ENCODE results near the gene DBNL. TPM values are rescaled to one million over a fixed set of nuclear protein-coding genes. Genes with fewer than 3 reads are reported as not detected.

The DBNL gene
- total and polyA plus RNA-seq, 2 donors (not counting 1 experiment from before 2014, with no cell fraction given): 335 to 386 TPM

- H3K9me3 Mint-ChIP-seq (ENCODE audit: insufficient read depth): no peaks in the 10 kb centered on the region
- Histone ChIP-seq H3K27ac (ENCODE audit: low read length in 2 of 2) (no peak overlapping the region), H2AFZ (ENCODE audit: insufficient read depth, low read depth, low read length, poor library complexity, severe bottlenecking) (no peak overlapping the region), H3K4me1 (ENCODE audit: control insufficient read depth in 2 of 2, insufficient read depth in 2 of 2, low read length in 2 of 2) (peaks cover 54 to 74% of the 10 kb centered on the region in 2 donors), H3K4me2 (replicated peaks; ENCODE audit: low read depth, low read length, poor library complexity, severe bottlenecking) (no peak overlapping the region), H3K9me3 (ENCODE audit: control extremely low read depth in 1 of 3, control insufficient read depth in 2 of 3, insufficient read depth in 1 of 3, low read length in 2 of 3) (no peaks in the 10 kb centered on the region), H4K20me1 (ENCODE audit: control insufficient read depth, insufficient read depth, low read length, poor library complexity, severe bottlenecking) (peaks cover 39% of the 10 kb centered on the region), H3K79me2 (ENCODE audit: control insufficient read depth, insufficient read depth, low read length) (peaks cover 27% of the 10 kb centered on the region), H3K27me3 (replicated peaks in 1 of 4; ENCODE audit: control extremely low read depth in 1 of 4, control insufficient read depth in 3 of 4, insufficient read depth in 4 of 4, low read length in 3 of 4) (no peaks in the 10 kb centered on the region), H3K4me3 (ENCODE audit: control extremely low read depth in 1 of 5, extremely low read depth in 1 of 5, insufficient read depth in 1 of 5, low read depth in 2 of 5, low read length in 4 of 5) (no peak overlapping the region), H3K36me3 (replicated peaks in 1 of 2; ENCODE audit: control extremely low read depth in 1 of 2, control insufficient read depth in 1 of 2, extremely low read depth in 1 of 2, insufficient read depth in 2 of 2, low read length in 1 of 2) (peaks cover 0 to 12% of the 10 kb centered on the region in 2 experiments), H3K9ac (ENCODE audit: low read length) (no peak overlapping the region)
- ChIA-PET CTCF (interaction anchor here (0.6 to 2.9 kb wide), 4 partner anchors 9 to 102 kb away, joined by 3 to 7 read pairs (median 3); no protein-coding TSS in a partner anchor), POLR2A (interaction anchor here (1.2 to 2.2 kb wide), 3 partner anchors 9 to 23 kb away, joined by 5 to 7 read pairs (median 5); partner anchors contain the start of gene DBNL)
- DNase-seq (no peak), ATAC-seq (ENCODE audit: low read depth) (no peak)
- H3K27ac Mint-ChIP-seq: peak overlapping the region; percentile 67
- no peaks in the 10 kb centered on the region for H3K27me3 Mint-ChIP-seq
- H3K4me3 Mint-ChIP-seq: no peak overlapping the region
- H3K4me1 Mint-ChIP-seq: peaks cover 76% of the 10 kb centered on the region
- intact Hi-C loops (cut with micrococcal nuclease): no loop called here
- 91% methylated on average over 6 of the region's 7 CpGs for WGBS (ENCODE audit: insufficient coverage)
- TF ChIP-seq EZH2 (IDR thresholded peaks at IDR 0.05; ENCODE audit: borderline replicate concordance, insufficient read depth, low read depth, low read length, poor library complexity, severe bottlenecking) (no peak), CTCF (IDR thresholded peaks at IDR 0.05) (no peak)
These were observed 23.6 kb downstream of the DBNL start for GRCh38 chr7:44068054-44068453.

- no peak for ATAC-seq (ENCODE audit: low read depth)
- Histone ChIP-seq H4K20me1 (ENCODE audit: control insufficient read depth, insufficient read depth, low read length, poor library complexity, severe bottlenecking) (peaks cover 37% of the 10 kb centered on the region), H2AFZ (ENCODE audit: insufficient read depth, low read depth, low read length, poor library complexity, severe bottlenecking) (no peak overlapping the region), H3K79me2 (ENCODE audit: control insufficient read depth, insufficient read depth, low read length) (peaks cover 29% of the 10 kb centered on the region), H3K9me3 (ENCODE audit: control extremely low read depth in 1 of 3, control insufficient read depth in 2 of 3, insufficient read depth in 1 of 3, low read length in 2 of 3) (no peaks in the 10 kb centered on the region), H3K4me3 (ENCODE audit: control extremely low read depth in 1 of 5, extremely low read depth in 1 of 5, insufficient read depth in 1 of 5, low read depth in 2 of 5, low read length in 4 of 5) (no peak overlapping the region), H3K36me3 (replicated peaks in 1 of 2; ENCODE audit: control extremely low read depth in 1 of 2, control insufficient read depth in 1 of 2, extremely low read depth in 1 of 2, insufficient read depth in 2 of 2, low read length in 1 of 2) (peaks cover 0 to 39% of the 10 kb centered on the region in 2 experiments), H3K4me2 (replicated peaks; ENCODE audit: low read depth, low read length, poor library complexity, severe bottlenecking) (no peak overlapping the region), H3K9ac (ENCODE audit: low read length) (no peak overlapping the region), H3K4me1 (ENCODE audit: control insufficient read depth in 2 of 2, insufficient read depth in 2 of 2, low read length in 2 of 2) (peaks cover 51 to 74% of the 10 kb centered on the region in 2 donors), H3K27me3 (replicated peaks in 1 of 4; ENCODE audit: control extremely low read depth in 1 of 4, control insufficient read depth in 3 of 4, insufficient read depth in 4 of 4, low read length in 3 of 4) (no peaks in the 10 kb centered on the region), H3K27ac (ENCODE audit: low read length in 2 of 2) (peak overlapping the region in 1 of 2 donors; percentile 98)
- no peak for TF ChIP-seq EZH2 (IDR thresholded peaks at IDR 0.05; ENCODE audit: borderline replicate concordance, insufficient read depth, low read depth, low read length, poor library complexity, severe bottlenecking)
- peak overlapping the region; percentile 12 for H3K4me3 Mint-ChIP-seq
- POLR2A ChIA-PET: interaction anchor here (0.6 to 2.2 kb wide), 4 partner anchors 10 to 949 kb away, joined by 4 to 9 read pairs (median 4); no protein-coding TSS in a partner anchor
- peaks cover 79% of the 10 kb centered on the region for H3K4me1 Mint-ChIP-seq
- intact Hi-C loops (cut with micrococcal nuclease): loop anchor here (1.0 kb wide), 1 partner anchor 124 kb away; no protein-coding TSS in a partner anchor
- H3K27me3 Mint-ChIP-seq: no peaks in the 10 kb centered on the region
- no peaks in the 10 kb centered on the region for H3K9me3 Mint-ChIP-seq (ENCODE audit: insufficient read depth)
- no peak for DNase-seq
- peak overlapping the region; percentile 89 for H3K27ac Mint-ChIP-seq
- WGBS (ENCODE audit: insufficient coverage): 93% methylated on average over 3 of the region's 9 CpGs
- CTCF ChIA-PET: interaction anchor here (0.6 to 1.6 kb wide), 8 partner anchors 9 to 571 kb away, joined by 3 to 6 read pairs (median 4); no protein-coding TSS in a partner anchor
These were observed 27.3 kb downstream of the DBNL start for GRCh38 chr7:44071726-44072363.
